K562 (cell line): ENCODE data around the gene SLC3A2. TPM values are rescaled to one million over a fixed set of nuclear protein-coding genes. Genes with fewer than 3 reads are reported as not detected.
A peak's percentile ranks its signal among the peaks of the same experiment; 100 is the strongest.

ENCODE experiments used
- BHLHE40 ChIP-seq: IDR thresholded peaks from 2 replicates; pipeline ENCODE4 v1.6.1; 2011; ENCODE audit warnings: low read length, improper control_type of control experiment
- CCAR2 ChIP-seq: fragments of 200-400 bp; formaldehyde crosslinking; IDR thresholded peaks from 2 replicates; pipeline ENCODE4 v1.6.1; 2017; ENCODE audit warnings: mild to moderate bottlenecking, low read depth, low read length
- CCNT2 ChIP-seq: IDR thresholded peaks from 2 replicates; pipeline ENCODE4 v1.6.1; 2011; ENCODE audit warnings: borderline replicate concordance, low read depth, mild to moderate bottlenecking, moderate library complexity, mixed read lengths, low read length; ENCODE audit not compliant: insufficient read length; ENCODE audit errors: extremely low read depth
- ESRRA ChIP-seq: fragments of 450-650 bp; IDR thresholded peaks from 2 replicates; pipeline ENCODE4 v1.6.1; 2014; ENCODE audit warnings: low read depth, mild to moderate bottlenecking, moderate library complexity, borderline replicate concordance
- FOXA3 ChIP-seq, 2 experiments: fragments of 450-650 bp in 1 of 2; sonication (generic) in 1 of 2; formaldehyde crosslinking; IDR thresholded peaks in 1 of 2; conservative IDR thresholded peaks in 1 of 2; 2 replicates each; pipeline versions ENCODE4 v1.4.0 to v1.8.0; 2020 to 2022; ENCODE audit warnings: mild to moderate bottlenecking in 2 of 2, missing genetic modification reagents in 1 of 2
- FOXK1 ChIP-seq: sonication (generic); formaldehyde crosslinking; IDR thresholded peaks from 2 replicates; pipeline ENCODE4 v1.8.0; 2022; ENCODE audit warnings: missing genetic modification reagents, mild to moderate bottlenecking, borderline replicate concordance
- HLTF ChIP-seq: fragments of 450-650 bp; IDR thresholded peaks from 2 replicates; pipeline ENCODE4 v1.6.1; 2016
- HMG20A ChIP-seq: fragments of 450-650 bp; formaldehyde crosslinking; conservative IDR thresholded peaks from 2 replicates; pipeline ENCODE4 v1.4.0; 2020; ENCODE audit warnings: mild to moderate bottlenecking, mixed read lengths
- JUN ChIP-seq, 2 experiments: sonication (generic) in 1 of 2; formaldehyde crosslinking in 1 of 2; IDR thresholded peaks; 2 replicates each; pipeline versions ENCODE4 v1.6.1 to v1.8.0; 2012 to 2022; ENCODE audit warnings: borderline replicate concordance in 2 of 2, mild to moderate bottlenecking in 2 of 2, improper control_type of control experiment in 1 of 2, low read depth in 1 of 2, low read length in 1 of 2, missing genetic modification reagents in 1 of 2
- MAZ ChIP-seq, 2 experiments: fragments of 450-650 bp in 1 of 2; sonication (generic) in 1 of 2; formaldehyde crosslinking; IDR thresholded peaks in 1 of 2; conservative IDR thresholded peaks in 1 of 2; 2 replicates each; pipeline versions ENCODE4 v1.4.0 to v1.5.0; 2020; ENCODE audit warnings: mild to moderate bottlenecking in 1 of 2, missing genetic modification reagents in 1 of 2
- NBN ChIP-seq: fragments of 450-650 bp; IDR thresholded peaks from 2 replicates; pipeline ENCODE4 v1.6.1; 2016; ENCODE audit warnings: low read depth, mild to moderate bottlenecking
- NR1H2 ChIP-seq: sonication (generic); formaldehyde crosslinking; IDR thresholded peaks from 2 replicates; pipeline ENCODE4 v1.4.0; 2020; ENCODE audit warnings: mild to moderate bottlenecking, missing genetic modification reagents
- NR2F6 ChIP-seq: fragments of 450-650 bp; formaldehyde crosslinking; IDR thresholded peaks from 2 replicates; pipeline ENCODE4 v1.4.0; 2020; ENCODE audit warnings: mild to moderate bottlenecking
- RBM25 ChIP-seq: fragments of 200-400 bp; formaldehyde crosslinking; IDR thresholded peaks from 2 replicates; pipeline ENCODE4 v1.6.1; 2018; ENCODE audit warnings: low read length, low read depth, moderate library complexity; ENCODE audit not compliant: severe bottlenecking
- RCOR1 ChIP-seq, 2 experiments: IDR thresholded peaks; 2 replicates each; pipeline ENCODE4 v1.6.1; 2012; ENCODE audit warnings: low read depth in 2 of 2, low read length in 2 of 2, borderline replicate concordance in 1 of 2, improper control_type of control experiment in 1 of 2
- SAFB ChIP-seq: fragments of 200-400 bp; formaldehyde crosslinking; IDR thresholded peaks from 2 replicates; pipeline ENCODE4 v1.6.1; 2017; ENCODE audit warnings: low read depth, low read length, borderline replicate concordance
- SIN3B ChIP-seq: fragments of 450-650 bp; IDR thresholded peaks from 2 replicates; pipeline ENCODE4 v1.6.1; 2017; ENCODE audit warnings: low read depth, mild to moderate bottlenecking, moderate library complexity
- SMAD1 ChIP-seq: fragments of 150-350 bp; IDR thresholded peaks from 2 replicates; pipeline ENCODE4 v1.6.1; 2014; ENCODE audit warnings: low read length, low read depth; ENCODE audit not compliant: partially characterized antibody
- SMARCB1 ChIP-seq: IDR thresholded peaks from 2 replicates; pipeline ENCODE4 v1.6.1; 2011; ENCODE audit warnings: improper control_type of control experiment, low read depth; ENCODE audit not compliant: insufficient read length
- TFAM ChIP-seq: fragments of 250-450 bp; sonication (Bioruptor Pico); conservative IDR thresholded peaks from 2 replicates; pipeline ENCODE4 v1.5.0; 2021; ENCODE audit warnings: mild to moderate bottlenecking, moderate library complexity
- WHSC1 ChIP-seq: IDR thresholded peaks from one replicate; pipeline ENCODE4 v1.6.1; 2012; ENCODE audit warnings: low read length, control low read depth, inconsistent platforms
- ZFP36 ChIP-seq: fragments of 150-350 bp; IDR thresholded peaks from 2 replicates; pipeline ENCODE4 v1.6.1; 2018; ENCODE audit warnings: low read length, low read depth; ENCODE audit not compliant: partially characterized antibody
- ZNF408 ChIP-seq: fragments of 250-450 bp; sonication (Bioruptor Pico); IDR thresholded peaks from 2 replicates; pipeline ENCODE4 v1.4.0; 2020; ENCODE audit warnings: low read depth, mild to moderate bottlenecking, moderate library complexity
- ZNF551 ChIP-seq: fragments of 250-450 bp; sonication (Bioruptor Pico); IDR thresholded peaks from 2 replicates; pipeline ENCODE4 v1.5.0; 2021; ENCODE audit warnings: mild to moderate bottlenecking, moderate library complexity
- ZNF830 ChIP-seq: fragments of 250-450 bp; sonication (Bioruptor Pico); IDR thresholded peaks from 2 replicates; pipeline ENCODE4 v1.5.0; 2021; ENCODE audit warnings: mild to moderate bottlenecking
- polyA plus RNA-seq, 8 experiments: library from polyadenylated mRNA; depleted of rRNA in 4 of 8; stranded (reverse) in 5 of 8; unstranded in 3 of 8; fragments of >200 nt; fragmentation: Nextera tagmentation in 2 of 8; fragmentation: Illumina TruSeq in 1 of 8; extraction: Ambion mirVana in 2 of 8; extraction: Trizol in 1 of 8; gene quantifications; 2 replicates each; pipeline versions ENCODE4 v1.2.1 to v1.2.3, GENCODE V29; 2011 to 2014; ENCODE audit warnings: inconsistent platforms in 1 of 8, missing spikeins in 1 of 8
- total RNA-seq, 7 experiments: library from RNA; depleted of rRNA in 6 of 7; stranded (reverse); fragments of >200 nt in 6 of 7; fragmentation: Illumina TruSeq in 2 of 7; extraction: Trizol in 2 of 7; gene quantifications; 2 replicates each; pipeline versions ENCODE4 v1.2.1 to v1.2.3, GENCODE V29; 2011 to 2021; ENCODE audit warnings: low replicate concordance in 1 of 7
- TF ChIP-seq, protein P1 (sequence below): fragments of 450-650 bp; conservative IDR thresholded peaks from 2 replicates; pipeline ENCODE4 v1.6.1; 2016; ENCODE audit warnings: missing genetic modification characterization, low read depth, mild to moderate bottlenecking, control low read depth, missing compliant biosample characterization
- TF ChIP-seq, protein P2 (sequence below): fragments of 250-450 bp; sonication (Bioruptor Pico); IDR thresholded peaks from 2 replicates; pipeline ENCODE4 v1.9.0; 2021; ENCODE audit warnings: mild to moderate bottlenecking

Gene SLC3A2
- total and polyA plus RNA-seq, 9 of the 15 experiments (the other 6 are each of a cell fraction or from before 2014, with no cell fraction given): 20.0 to 296 (median 214) TPM

DNA sequence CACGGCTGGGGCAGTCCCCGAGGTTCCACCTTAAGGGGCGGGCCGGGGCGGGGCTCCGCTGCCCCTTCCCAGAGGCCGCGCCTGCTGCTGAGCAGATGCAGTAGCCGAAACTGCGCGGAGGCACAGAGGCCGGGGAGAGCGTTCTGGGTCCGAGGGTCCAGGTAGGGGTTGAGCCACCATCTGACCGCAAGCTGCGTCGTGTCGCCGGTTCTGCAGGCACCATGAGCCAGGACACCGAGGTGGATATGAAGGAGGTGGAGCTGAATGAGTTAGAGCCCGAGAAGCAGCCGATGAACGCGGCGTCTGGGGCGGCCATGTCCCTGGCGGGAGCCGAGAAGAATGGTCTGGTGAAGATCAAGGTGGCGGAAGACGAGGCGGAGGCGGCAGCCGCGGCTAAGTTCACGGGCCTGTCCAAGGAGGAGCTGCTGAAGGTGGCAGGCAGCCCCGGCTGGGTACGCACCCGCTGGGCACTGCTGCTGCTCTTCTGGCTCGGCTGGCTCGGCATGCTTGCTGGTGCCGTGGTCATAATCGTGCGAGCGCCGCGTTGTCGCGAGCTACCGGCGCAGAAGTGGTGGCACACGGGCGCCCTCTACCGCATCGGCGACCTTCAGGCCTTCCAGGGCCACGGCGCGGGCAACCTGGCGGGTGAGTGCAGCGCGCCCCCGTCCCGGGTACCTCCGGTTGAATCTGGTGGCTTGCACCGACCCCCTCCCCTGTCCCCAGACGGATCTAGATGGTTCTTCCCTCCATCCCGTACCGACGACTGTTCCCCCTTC lies at the start of gene SLC3A2 (continued):
- TF ChIP-seq, protein P1, sequence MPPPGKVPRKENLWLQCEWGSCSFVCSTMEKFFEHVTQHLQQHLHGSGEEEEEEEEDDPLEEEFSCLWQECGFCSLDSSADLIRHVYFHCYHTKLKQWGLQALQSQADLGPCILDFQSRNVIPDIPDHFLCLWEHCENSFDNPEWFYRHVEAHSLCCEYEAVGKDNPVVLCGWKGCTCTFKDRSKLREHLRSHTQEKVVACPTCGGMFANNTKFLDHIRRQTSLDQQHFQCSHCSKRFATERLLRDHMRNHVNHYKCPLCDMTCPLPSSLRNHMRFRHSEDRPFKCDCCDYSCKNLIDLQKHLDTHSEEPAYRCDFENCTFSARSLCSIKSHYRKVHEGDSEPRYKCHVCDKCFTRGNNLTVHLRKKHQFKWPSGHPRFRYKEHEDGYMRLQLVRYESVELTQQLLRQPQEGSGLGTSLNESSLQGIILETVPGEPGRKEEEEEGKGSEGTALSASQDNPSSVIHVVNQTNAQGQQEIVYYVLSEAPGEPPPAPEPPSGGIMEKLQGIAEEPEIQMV: no peak
- 0 out of 2 replicates have a peak, but pooled peaks have one; percentile 35 for TF ChIP-seq HLTF
- TF ChIP-seq, protein P2, sequence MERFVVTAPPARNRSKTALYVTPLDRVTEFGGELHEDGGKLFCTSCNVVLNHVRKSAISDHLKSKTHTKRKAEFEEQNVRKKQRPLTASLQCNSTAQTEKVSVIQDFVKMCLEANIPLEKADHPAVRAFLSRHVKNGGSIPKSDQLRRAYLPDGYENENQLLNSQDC (CRISPR knock-in tag): 0 out of 2 replicates have a peak, but pooled peaks have one; percentile 19
- no peak for TF ChIP-seq SMARCB1
- TF ChIP-seq SMAD1: peak; percentile 96
- TF ChIP-seq JUN (IDR thresholded peaks at IDR 0.05; ENCODE audit: borderline replicate concordance, low read depth, low read length): no peak
- peak; percentile 85 for TF ChIP-seq JUN (CRISPR knock-in tag; IDR thresholded peaks at IDR 0.05; ENCODE audit: borderline replicate concordance)
- TF ChIP-seq FOXK1 (CRISPR knock-in tag): peak; percentile 72; the same call in 1 of the 2 replicates
- TF ChIP-seq FOXA3 (CRISPR knock-in tag; conservative IDR thresholded peaks at IDR 0.05 in 1 of 2, IDR thresholded peaks at IDR 0.05 in 1 of 2): 0 out of 4 replicates have a peak, but pooled peaks of 1 of the 2 experiments have one; percentile 73
- no peak for TF ChIP-seq TFAM (CRISPR knock-in tag)
- TF ChIP-seq SAFB: peak; percentile 52; the same call in 1 of the 2 replicates
- no peak for TF ChIP-seq ZNF551 (CRISPR knock-in tag)
- peak; percentile 90 for TF ChIP-seq CCNT2
- TF ChIP-seq CCAR2: no peak
- no peak for TF ChIP-seq RCOR1 (IDR thresholded peaks at IDR 0.05; ENCODE audit: borderline replicate concordance in 1 of 2, low read depth in 2 of 2, low read length in 2 of 2)
- TF ChIP-seq ZNF408 (CRISPR knock-in tag): no peak
- TF ChIP-seq WHSC1: no peak
- no peak for TF ChIP-seq ZFP36
- TF ChIP-seq ZNF830 (CRISPR knock-in tag): peak; percentile 78; the same call in 1 of the 2 replicates
- no peak for TF ChIP-seq NR2F6 (CRISPR knock-in tag)
- TF ChIP-seq BHLHE40: no peak
- TF ChIP-seq NBN: no peak
- TF ChIP-seq NR1H2: peak; percentile 92
- TF ChIP-seq HMG20A: no peak
- TF ChIP-seq MAZ (CRISPR knock-in tag; conservative IDR thresholded peaks at IDR 0.05 in 1 of 2, IDR thresholded peaks at IDR 0.05 in 1 of 2): peak in 1 of 2 experiments; percentile 52
- TF ChIP-seq SIN3B: peak; percentile 69
- TF ChIP-seq ESRRA: peak; percentile 63
- TF ChIP-seq RBM25: no peak
